Measurements from ENCODE around the gene CALCR.

Gene CALCR

DNA sequence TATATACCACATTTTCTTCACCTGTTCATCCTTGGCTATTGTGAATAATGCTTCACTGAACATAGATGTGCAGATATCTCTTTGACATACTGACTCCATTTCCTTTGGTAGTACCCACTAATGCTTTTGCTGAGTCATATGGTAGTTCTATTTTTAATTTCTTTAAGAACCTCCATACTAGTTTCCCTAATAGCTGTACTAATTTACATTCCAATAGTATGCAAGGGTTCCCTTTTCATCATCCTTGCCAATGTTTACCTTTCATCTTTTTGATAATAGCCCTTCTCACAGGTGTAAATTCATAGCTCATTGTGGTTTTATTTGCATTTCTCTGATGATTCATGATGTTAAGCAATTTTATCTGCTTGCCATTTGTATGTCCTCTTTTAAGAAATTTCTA is 159.9 kb downstream of the CALCR start (continued):
- TF ChIP-seq, protein P1, sequence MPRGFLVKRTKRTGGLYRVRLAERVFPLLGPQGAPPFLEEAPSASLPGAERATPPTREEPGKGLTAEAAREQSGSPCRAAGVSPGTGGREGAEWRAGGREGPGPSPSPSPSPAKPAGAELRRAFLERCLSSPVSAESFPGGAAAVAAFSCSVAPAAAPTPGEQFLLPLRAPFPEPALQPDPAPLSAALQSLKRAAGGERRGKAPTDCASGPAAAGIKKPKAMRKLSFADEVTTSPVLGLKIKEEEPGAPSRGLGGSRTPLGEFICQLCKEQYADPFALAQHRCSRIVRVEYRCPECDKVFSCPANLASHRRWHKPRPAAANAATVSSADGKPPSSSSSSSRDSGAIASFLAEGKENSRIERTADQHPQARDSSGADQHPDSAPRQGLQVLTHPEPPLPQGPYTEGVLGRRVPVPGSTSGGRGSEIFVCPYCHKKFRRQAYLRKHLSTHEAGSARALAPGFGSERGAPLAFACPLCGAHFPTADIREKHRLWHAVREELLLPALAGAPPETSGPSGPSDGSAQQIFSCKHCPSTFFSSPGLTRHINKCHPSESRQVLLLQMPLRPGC (tag by site-specific recombination; IDR thresholded peaks at IDR 0.05), result no peak
- no peak for TF ChIP-seq ZNF2 (tag by site-specific recombination; IDR thresholded peaks at IDR 0.05)
- TF ChIP-seq, protein P2, sequence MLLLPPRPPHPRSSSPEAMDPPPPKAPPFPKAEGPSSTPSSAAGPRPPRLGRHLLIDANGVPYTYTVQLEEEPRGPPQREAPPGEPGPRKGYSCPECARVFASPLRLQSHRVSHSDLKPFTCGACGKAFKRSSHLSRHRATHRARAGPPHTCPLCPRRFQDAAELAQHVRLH (tag by site-specific recombination; IDR thresholded peaks at IDR 0.05), result no peak

DNA sequence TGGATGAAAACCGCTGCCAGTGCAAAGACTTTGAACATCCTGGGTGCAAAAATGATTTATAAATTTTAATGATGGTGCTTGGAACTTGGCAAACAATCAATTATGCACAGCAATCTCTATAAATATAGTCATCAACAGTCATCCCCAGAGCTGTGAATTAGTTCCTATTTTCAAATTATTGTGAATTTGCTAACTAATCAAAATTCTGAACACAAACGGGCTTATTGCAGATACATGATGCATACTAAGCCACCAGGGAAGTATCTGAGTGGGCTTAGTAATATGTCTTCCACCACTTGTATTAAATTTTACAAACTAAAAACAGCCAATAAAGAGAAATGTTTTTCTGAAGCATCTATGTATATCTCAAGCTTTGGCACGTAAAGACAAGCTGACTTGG is 165.2 kb downstream of the CALCR start:
- POLR2A ChIA-PET, result no interaction called here

DNA sequence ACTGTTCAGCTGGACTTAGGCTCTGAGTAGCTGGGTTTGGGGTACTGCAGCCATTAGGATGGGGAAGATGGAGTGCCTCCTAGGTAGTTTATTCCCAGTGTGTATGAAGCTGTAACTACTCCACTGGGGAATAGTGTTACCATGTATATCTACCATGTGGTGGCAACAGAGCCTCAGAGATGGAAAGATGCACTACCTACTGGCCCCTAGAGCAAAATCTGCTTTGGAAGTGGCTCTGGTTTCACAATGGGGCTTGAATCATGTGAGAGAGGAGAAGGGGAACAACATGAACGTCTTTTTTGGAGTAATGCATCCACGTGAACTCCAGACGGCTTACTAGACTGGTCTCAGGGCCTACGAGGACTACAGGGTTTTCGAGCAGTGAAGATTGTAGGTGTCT is 167.3 kb downstream of the CALCR start:
- Histone ChIP-seq H3K4me3 (ENCODE audit: low read depth, low read length) (no peak overlapping the region), H3K9me3 (ENCODE audit: control insufficient read depth, insufficient read depth, low read depth, low read length) (no peaks in the 10 kb centered on the region), H3K27ac (ENCODE audit: extremely low read depth, low read depth, low read length) (no peak overlapping the region), H3K4me1 (ENCODE audit: control insufficient read depth, insufficient read depth, low read length) (no peaks in the 10 kb centered on the region), H3K36me3 (ENCODE audit: control insufficient read depth in 2 of 2, insufficient read depth in 1 of 2, low read length in 2 of 2) (no peaks in the 10 kb centered on the region)
- POLR2A ChIA-PET, result no interaction called here
- CTCF ChIA-PET, result no interaction called here
- TF ChIP-seq, protein P3, sequence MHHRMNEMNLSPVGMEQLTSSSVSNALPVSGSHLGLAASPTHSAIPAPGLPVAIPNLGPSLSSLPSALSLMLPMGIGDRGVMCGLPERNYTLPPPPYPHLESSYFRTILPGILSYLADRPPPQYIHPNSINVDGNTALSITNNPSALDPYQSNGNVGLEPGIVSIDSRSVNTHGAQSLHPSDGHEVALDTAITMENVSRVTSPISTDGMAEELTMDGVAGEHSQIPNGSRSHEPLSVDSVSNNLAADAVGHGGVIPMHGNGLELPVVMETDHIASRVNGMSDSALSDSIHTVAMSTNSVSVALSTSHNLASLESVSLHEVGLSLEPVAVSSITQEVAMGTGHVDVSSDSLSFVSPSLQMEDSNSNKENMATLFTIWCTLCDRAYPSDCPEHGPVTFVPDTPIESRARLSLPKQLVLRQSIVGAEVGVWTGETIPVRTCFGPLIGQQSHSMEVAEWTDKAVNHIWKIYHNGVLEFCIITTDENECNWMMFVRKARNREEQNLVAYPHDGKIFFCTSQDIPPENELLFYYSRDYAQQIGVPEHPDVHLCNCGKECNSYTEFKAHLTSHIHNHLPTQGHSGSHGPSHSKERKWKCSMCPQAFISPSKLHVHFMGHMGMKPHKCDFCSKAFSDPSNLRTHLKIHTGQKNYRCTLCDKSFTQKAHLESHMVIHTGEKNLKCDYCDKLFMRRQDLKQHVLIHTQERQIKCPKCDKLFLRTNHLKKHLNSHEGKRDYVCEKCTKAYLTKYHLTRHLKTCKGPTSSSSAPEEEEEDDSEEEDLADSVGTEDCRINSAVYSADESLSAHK (tag by site-specific recombination; IDR thresholded peaks at IDR 0.05), result no peak
- TF ChIP-seq SP7 (tag by site-specific recombination; IDR thresholded peaks at IDR 0.05) (no peak), KLF10 (tag by site-specific recombination; IDR thresholded peaks at IDR 0.05) (no peak), ZNF624 (tag by site-specific recombination; IDR thresholded peaks at IDR 0.05) (no peak), ZFP69B (tag by site-specific recombination; IDR thresholded peaks at IDR 0.05) (no peak), ZNF623 (tag by site-specific recombination; IDR thresholded peaks at IDR 0.05) (no peak), ZNF114 (tag by site-specific recombination; IDR thresholded peaks at IDR 0.05) (no peak), OSR2 (tag by site-specific recombination; IDR thresholded peaks at IDR 0.05) (no peak), BCL11A (tag by site-specific recombination; IDR thresholded peaks at IDR 0.05; ENCODE audit: low read depth) (no peak), ZNF707 (tag by site-specific recombination; IDR thresholded peaks at IDR 0.05) (no peak)
- TF ChIP-seq, protein P4, sequence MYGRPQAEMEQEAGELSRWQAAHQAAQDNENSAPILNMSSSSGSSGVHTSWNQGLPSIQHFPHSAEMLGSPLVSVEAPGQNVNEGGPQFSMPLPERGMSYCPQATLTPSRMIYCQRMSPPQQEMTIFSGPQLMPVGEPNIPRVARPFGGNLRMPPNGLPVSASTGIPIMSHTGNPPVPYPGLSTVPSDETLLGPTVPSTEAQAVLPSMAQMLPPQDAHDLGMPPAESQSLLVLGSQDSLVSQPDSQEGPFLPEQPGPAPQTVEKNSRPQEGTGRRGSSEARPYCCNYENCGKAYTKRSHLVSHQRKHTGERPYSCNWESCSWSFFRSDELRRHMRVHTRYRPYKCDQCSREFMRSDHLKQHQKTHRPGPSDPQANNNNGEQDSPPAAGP (tag by site-specific recombination; IDR thresholded peaks at IDR 0.05), result no peak
- TF ChIP-seq, protein P5, sequence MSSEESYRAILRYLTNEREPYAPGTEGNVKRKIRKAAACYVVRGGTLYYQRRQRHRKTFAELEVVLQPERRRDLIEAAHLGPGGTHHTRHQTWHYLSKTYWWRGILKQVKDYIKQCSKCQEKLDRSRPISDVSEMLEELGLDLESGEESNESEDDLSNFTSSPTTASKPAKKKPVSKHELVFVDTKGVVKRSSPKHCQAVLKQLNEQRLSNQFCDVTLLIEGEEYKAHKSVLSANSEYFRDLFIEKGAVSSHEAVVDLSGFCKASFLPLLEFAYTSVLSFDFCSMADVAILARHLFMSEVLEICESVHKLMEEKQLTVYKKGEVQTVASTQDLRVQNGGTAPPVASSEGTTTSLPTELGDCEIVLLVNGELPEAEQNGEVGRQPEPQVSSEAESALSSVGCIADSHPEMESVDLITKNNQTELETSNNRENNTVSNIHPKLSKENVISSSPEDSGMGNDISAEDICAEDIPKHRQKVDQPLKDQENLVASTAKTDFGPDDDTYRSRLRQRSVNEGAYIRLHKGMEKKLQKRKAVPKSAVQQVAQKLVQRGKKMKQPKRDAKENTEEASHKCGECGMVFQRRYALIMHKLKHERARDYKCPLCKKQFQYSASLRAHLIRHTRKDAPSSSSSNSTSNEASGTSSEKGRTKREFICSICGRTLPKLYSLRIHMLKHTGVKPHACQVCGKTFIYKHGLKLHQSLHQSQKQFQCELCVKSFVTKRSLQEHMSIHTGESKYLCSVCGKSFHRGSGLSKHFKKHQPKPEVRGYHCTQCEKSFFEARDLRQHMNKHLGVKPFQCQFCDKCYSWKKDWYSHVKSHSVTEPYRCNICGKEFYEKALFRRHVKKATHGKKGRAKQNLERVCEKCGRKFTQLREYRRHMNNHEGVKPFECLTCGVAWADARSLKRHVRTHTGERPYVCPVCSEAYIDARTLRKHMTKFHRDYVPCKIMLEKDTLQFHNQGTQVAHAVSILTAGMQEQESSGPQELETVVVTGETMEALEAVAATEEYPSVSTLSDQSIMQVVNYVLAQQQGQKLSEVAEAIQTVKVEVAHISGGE (tag by site-specific recombination; conservative IDR thresholded peaks at IDR 0.05; ENCODE audit: low read depth), result no peak
- TF ChIP-seq, protein P2 (tag by site-specific recombination; IDR thresholded peaks at IDR 0.05), result no peak
- TF ChIP-seq, protein P6, sequence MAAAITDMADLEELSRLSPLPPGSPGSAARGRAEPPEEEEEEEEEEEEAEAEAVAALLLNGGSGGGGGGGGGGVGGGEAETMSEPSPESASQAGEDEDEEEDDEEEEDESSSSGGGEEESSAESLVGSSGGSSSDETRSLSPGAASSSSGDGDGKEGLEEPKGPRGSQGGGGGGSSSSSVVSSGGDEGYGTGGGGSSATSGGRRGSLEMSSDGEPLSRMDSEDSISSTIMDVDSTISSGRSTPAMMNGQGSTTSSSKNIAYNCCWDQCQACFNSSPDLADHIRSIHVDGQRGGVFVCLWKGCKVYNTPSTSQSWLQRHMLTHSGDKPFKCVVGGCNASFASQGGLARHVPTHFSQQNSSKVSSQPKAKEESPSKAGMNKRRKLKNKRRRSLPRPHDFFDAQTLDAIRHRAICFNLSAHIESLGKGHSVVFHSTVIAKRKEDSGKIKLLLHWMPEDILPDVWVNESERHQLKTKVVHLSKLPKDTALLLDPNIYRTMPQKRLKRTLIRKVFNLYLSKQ (tag by site-specific recombination; IDR thresholded peaks at IDR 0.05; ENCODE audit: borderline replicate concordance), result no peak

More for the DNA sequence above, 165.2 kb downstream of the CALCR start:
- Histone ChIP-seq H3K9me3 (ENCODE audit: control insufficient read depth, insufficient read depth, low read depth, low read length) (no peaks in the 10 kb centered on the region), H3K4me3 (ENCODE audit: low read depth, low read length) (no peak overlapping the region), H3K4me1 (ENCODE audit: control insufficient read depth, insufficient read depth, low read length) (no peaks in the 10 kb centered on the region), H3K27ac (ENCODE audit: extremely low read depth, low read depth, low read length) (no peak overlapping the region), H3K36me3 (ENCODE audit: control insufficient read depth in 2 of 2, insufficient read depth in 1 of 2, low read length in 2 of 2) (no peaks in the 10 kb centered on the region)
- no peak for TF ChIP-seq ZSCAN30 (tag by site-specific recombination; IDR thresholded peaks at IDR 0.05)
- TF ChIP-seq, protein P7, sequence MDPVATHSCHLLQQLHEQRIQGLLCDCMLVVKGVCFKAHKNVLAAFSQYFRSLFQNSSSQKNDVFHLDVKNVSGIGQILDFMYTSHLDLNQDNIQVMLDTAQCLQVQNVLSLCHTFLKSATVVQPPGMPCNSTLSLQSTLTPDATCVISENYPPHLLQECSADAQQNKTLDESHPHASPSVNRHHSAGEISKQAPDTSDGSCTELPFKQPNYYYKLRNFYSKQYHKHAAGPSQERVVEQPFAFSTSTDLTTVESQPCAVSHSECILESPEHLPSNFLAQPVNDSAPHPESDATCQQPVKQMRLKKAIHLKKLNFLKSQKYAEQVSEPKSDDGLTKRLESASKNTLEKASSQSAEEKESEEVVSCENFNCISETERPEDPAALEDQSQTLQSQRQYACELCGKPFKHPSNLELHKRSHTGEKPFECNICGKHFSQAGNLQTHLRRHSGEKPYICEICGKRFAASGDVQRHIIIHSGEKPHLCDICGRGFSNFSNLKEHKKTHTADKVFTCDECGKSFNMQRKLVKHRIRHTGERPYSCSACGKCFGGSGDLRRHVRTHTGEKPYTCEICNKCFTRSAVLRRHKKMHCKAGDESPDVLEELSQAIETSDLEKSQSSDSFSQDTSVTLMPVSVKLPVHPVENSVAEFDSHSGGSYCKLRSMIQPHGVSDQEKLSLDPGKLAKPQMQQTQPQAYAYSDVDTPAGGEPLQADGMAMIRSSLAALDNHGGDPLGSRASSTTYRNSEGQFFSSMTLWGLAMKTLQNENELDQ (tag by site-specific recombination; IDR thresholded peaks at IDR 0.05; ENCODE audit: low read depth), result no peak
- no peak for TF ChIP-seq ZNF558 (tag by site-specific recombination; IDR thresholded peaks at IDR 0.05)
- no peak for TF ChIP-seq ZNF202 (tag by site-specific recombination; IDR thresholded peaks at IDR 0.05; ENCODE audit: borderline replicate concordance)
- no peak for TF ChIP-seq ZNF785 (tag by site-specific recombination; IDR thresholded peaks at IDR 0.05)
- TF ChIP-seq ZNF169 (tag by site-specific recombination; IDR thresholded peaks at IDR 0.05), result no peak
- CTCF ChIA-PET, result interaction anchor here (1.9 kb wide), 1 partner anchor 33 kb away, joined by 5 read pairs; no protein-coding TSS in a partner anchor

All from HEK293 (cell line).